HepG2 (cell line): ENCODE measurements around the gene CAVIN1. TPM values are rescaled to one million over a fixed set of nuclear protein-coding genes. Genes with fewer than 3 reads are reported as not detected.
A peak's percentile ranks its signal among the peaks of the same experiment; 100 is the strongest.

Experiments used
- CEBPG ChIP-seq: IDR thresholded peaks from 2 replicates; pipeline ENCODE4 v1.6.1; 2016
- GATAD2A ChIP-seq: IDR thresholded peaks from 2 replicates; pipeline ENCODE4 v1.6.1; 2016
- HNF4G ChIP-seq, 2 experiments: sonication (generic) in 1 of 2; formaldehyde crosslinking in 1 of 2; IDR thresholded peaks; 2 replicates each; pipeline versions ENCODE4 v1.4.0 to v1.6.1; 2011 to 2020; ENCODE audit warnings: borderline replicate concordance in 2 of 2, low read depth in 2 of 2, mild to moderate bottlenecking in 2 of 2, low read length in 1 of 2, missing genetic modification reagents in 1 of 2, moderate library complexity in 1 of 2
- KDM4B ChIP-seq: sonication (generic); formaldehyde crosslinking; IDR thresholded peaks from 2 replicates; pipeline ENCODE4 v1.4.0; 2020; ENCODE audit warnings: missing genetic modification reagents
- MAFK ChIP-seq, 2 experiments: IDR thresholded peaks in 1 of 2; conservative IDR thresholded peaks in 1 of 2; 2 replicates each; pipeline ENCODE4 v1.6.1; 2011; ENCODE audit warnings: improper control_type of control experiment in 2 of 2, low read length in 2 of 2
- NONO ChIP-seq, 2 experiments: fragments of 450-650 bp in 1 of 2; sonication (generic) in 1 of 2; formaldehyde crosslinking in 1 of 2; IDR thresholded peaks in 1 of 2; conservative IDR thresholded peaks in 1 of 2; 2 replicates each; pipeline versions ENCODE4 v1.6.1 to v1.8.0; 2017 to 2022; ENCODE audit warnings: mild to moderate bottlenecking in 1 of 2, missing genetic modification reagents in 1 of 2, moderate library complexity in 1 of 2
- RFX3 ChIP-seq: IDR thresholded peaks from 2 replicates; pipeline ENCODE4 v1.6.1; 2016; ENCODE audit warnings: missing biosample characterization, missing genetic modification reagents
- RXRB ChIP-seq: IDR thresholded peaks from 2 replicates; pipeline ENCODE4 v1.6.1; 2016; ENCODE audit warnings: borderline replicate concordance, missing genetic modification reagents, missing compliant biosample characterization
- SAP130 ChIP-seq: IDR thresholded peaks from 2 replicates; pipeline ENCODE4 v1.6.1; 2016; ENCODE audit warnings: low read depth
- SMAD3 ChIP-seq: sonication (generic); formaldehyde crosslinking; IDR thresholded peaks from 2 replicates; pipeline ENCODE4 v1.4.0; 2020; ENCODE audit warnings: missing genetic modification reagents
- ZKSCAN8 ChIP-seq: IDR thresholded peaks from 2 replicates; pipeline ENCODE4 v1.6.1; 2016; ENCODE audit warnings: borderline replicate concordance, missing genetic modification reagents, missing compliant biosample characterization
- ZNF264 ChIP-seq: sonication (generic); formaldehyde crosslinking; IDR thresholded peaks from 2 replicates; pipeline ENCODE4 v1.4.0; 2020; ENCODE audit warnings: missing genetic modification reagents
- ZNF644 ChIP-seq: IDR thresholded peaks from 2 replicates; pipeline ENCODE4 v1.6.1; 2016; ENCODE audit warnings: low read depth
- polyA plus RNA-seq, 8 experiments: library from polyadenylated mRNA; depleted of rRNA in 3 of 8; stranded (reverse) in 7 of 8; unstranded in 1 of 8; fragments of >200 nt; fragmentation: Illumina TruSeq in 4 of 8; extraction: Trizol in 4 of 8; gene quantifications; 2 replicates each; pipeline versions ENCODE4 v1.2.1 to v1.2.3, GENCODE V29; 2011 to 2016; ENCODE audit warnings: low read depth in 4 of 8, missing spikeins in 1 of 8, mixed read lengths in 1 of 8; ENCODE audit not compliant: insufficient read depth in 1 of 8
- total RNA-seq, 5 experiments: library from RNA; depleted of rRNA; stranded (reverse); fragments of >200 nt; fragmentation: Illumina TruSeq; extraction: Trizol; gene quantifications; 2 replicates each; pipeline ENCODE4 v1.2.3, GENCODE V29; 2016; ENCODE audit warnings: low read depth in 1 of 5
- TF ChIP-seq, protein P1 (sequence below): sonication (generic); formaldehyde crosslinking; IDR thresholded peaks from 2 replicates; pipeline ENCODE4 v1.4.0; 2020; ENCODE audit warnings: low read depth, mild to moderate bottlenecking, missing genetic modification reagents
- TF ChIP-seq, protein P2 (sequence below): IDR thresholded peaks from 2 replicates; pipeline ENCODE4 v1.6.1; 2016; ENCODE audit warnings: low read depth
- TF ChIP-seq, protein P3 (sequence below): IDR thresholded peaks from 2 replicates; pipeline ENCODE4 v1.6.1; 2012; ENCODE audit warnings: low read depth, low read length, improper control_type of control experiment
- TF ChIP-seq, protein P4 (sequence below): sonication (generic); formaldehyde crosslinking; IDR thresholded peaks from 2 replicates; pipeline ENCODE4 v1.9.0; 2021; ENCODE audit warnings: mild to moderate bottlenecking, missing genetic modification reagents
- TF ChIP-seq, protein P5 (sequence below): IDR thresholded peaks from 2 replicates; pipeline ENCODE4 v1.6.1; 2018; ENCODE audit warnings: missing genetic modification reagents

Gene CAVIN1
- total and polyA plus RNA-seq, 2 of the 13 experiments (the other 11 are each of a cell fraction or from before 2014, with no cell fraction given), result 15.9 to 25.5 TPM

DNA sequence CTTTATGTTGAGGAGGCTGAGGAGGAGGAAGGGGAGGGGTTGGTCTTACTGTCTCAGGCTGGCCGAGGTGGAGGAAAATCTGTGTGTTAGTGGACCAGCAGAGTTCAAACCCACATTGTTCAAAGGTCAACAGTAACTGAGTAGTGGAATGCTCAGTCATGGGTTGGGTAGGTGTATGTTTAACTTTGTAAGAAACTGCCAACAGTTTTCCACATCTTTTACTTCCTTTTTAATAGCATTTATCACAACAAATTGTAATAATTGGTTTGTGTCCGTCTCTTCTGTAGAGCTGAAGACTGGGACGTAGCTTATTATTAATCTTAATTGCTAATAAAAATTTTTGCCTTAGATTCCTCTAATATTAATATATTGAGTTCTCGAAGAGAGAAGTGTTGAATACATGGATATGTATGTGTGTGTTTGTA, 40.9 kb upstream of the CAVIN1 start (continued):
- TF ChIP-seq ZNF644, result peak; percentile 94
- no peak for TF ChIP-seq RFX3 (CRISPR knock-in tag)
- TF ChIP-seq, protein P1, sequence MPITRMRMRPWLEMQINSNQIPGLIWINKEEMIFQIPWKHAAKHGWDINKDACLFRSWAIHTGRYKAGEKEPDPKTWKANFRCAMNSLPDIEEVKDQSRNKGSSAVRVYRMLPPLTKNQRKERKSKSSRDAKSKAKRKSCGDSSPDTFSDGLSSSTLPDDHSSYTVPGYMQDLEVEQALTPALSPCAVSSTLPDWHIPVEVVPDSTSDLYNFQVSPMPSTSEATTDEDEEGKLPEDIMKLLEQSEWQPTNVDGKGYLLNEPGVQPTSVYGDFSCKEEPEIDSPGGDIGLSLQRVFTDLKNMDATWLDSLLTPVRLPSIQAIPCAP (CRISPR knock-in tag), result no peak
- peak; percentile 53; the same call in 1 of the 2 replicates for TF ChIP-seq RXRB (CRISPR knock-in tag)
- TF ChIP-seq, protein P2, sequence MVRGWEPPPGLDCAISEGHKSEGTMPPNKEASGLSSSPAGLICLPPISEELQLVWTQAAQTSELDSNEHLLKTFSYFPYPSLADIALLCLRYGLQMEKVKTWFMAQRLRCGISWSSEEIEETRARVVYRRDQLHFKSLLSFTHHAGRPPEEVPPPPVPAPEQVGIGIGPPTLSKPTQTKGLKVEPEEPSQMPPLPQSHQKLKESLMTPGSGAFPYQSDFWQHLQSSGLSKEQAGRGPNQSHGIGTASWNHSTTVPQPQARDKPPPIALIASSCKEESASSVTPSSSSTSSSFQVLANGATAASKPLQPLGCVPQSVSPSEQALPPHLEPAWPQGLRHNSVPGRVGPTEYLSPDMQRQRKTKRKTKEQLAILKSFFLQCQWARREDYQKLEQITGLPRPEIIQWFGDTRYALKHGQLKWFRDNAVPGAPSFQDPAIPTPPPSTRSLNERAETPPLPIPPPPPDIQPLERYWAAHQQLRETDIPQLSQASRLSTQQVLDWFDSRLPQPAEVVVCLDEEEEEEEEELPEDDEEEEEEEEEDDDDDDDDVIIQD, result peak; percentile 71
- 0 out of 4 replicates have a peak, but pooled peaks of 1 of the 2 experiments have one; percentile 13 for TF ChIP-seq MAFK (conservative IDR thresholded peaks at IDR 0.05 in 1 of 2, IDR thresholded peaks at IDR 0.05 in 1 of 2; ENCODE audit: low read length in 2 of 2)
- TF ChIP-seq CEBPG (CRISPR knock-in tag), result 0 out of 2 replicates have a peak, but pooled peaks have one; percentile 24
- TF ChIP-seq SMAD3 (CRISPR knock-in tag), result 0 out of 2 replicates have a peak, but pooled peaks have one; percentile 44
- peak; percentile 97 for TF ChIP-seq HNF4G (IDR thresholded peaks at IDR 0.05; ENCODE audit: borderline replicate concordance, low read depth, low read length)
- peak; percentile 78; the same call in 1 of the 2 replicates for TF ChIP-seq HNF4G (CRISPR knock-in tag; IDR thresholded peaks at IDR 0.05; ENCODE audit: borderline replicate concordance, low read depth)
- TF ChIP-seq, protein P3, sequence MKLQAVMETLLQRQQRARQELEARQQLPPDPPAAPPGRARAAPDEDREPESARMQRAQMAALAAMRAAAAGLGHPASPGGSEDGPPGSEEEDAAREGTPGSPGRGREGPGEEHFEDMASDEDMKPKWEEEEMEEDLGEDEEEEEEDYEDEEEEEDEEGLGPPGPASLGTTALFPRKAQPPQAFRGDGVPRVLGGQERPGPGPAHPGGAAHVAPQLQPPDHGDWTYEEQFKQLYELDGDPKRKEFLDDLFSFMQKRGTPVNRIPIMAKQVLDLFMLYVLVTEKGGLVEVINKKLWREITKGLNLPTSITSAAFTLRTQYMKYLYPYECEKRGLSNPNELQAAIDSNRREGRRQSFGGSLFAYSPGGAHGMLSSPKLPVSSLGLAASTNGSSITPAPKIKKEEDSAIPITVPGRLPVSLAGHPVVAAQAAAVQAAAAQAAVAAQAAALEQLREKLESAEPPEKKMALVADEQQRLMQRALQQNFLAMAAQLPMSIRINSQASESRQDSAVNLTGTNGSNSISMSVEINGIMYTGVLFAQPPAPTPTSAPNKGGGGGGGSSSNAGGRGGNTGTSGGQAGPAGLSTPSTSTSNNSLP, result 0 out of 2 replicates have a peak, but pooled peaks have one; percentile 18
- TF ChIP-seq NONO (IDR thresholded peaks at IDR 0.05), result no peak
- no peak for TF ChIP-seq NONO (CRISPR knock-in tag; conservative IDR thresholded peaks at IDR 0.05)
- TF ChIP-seq, protein P4, sequence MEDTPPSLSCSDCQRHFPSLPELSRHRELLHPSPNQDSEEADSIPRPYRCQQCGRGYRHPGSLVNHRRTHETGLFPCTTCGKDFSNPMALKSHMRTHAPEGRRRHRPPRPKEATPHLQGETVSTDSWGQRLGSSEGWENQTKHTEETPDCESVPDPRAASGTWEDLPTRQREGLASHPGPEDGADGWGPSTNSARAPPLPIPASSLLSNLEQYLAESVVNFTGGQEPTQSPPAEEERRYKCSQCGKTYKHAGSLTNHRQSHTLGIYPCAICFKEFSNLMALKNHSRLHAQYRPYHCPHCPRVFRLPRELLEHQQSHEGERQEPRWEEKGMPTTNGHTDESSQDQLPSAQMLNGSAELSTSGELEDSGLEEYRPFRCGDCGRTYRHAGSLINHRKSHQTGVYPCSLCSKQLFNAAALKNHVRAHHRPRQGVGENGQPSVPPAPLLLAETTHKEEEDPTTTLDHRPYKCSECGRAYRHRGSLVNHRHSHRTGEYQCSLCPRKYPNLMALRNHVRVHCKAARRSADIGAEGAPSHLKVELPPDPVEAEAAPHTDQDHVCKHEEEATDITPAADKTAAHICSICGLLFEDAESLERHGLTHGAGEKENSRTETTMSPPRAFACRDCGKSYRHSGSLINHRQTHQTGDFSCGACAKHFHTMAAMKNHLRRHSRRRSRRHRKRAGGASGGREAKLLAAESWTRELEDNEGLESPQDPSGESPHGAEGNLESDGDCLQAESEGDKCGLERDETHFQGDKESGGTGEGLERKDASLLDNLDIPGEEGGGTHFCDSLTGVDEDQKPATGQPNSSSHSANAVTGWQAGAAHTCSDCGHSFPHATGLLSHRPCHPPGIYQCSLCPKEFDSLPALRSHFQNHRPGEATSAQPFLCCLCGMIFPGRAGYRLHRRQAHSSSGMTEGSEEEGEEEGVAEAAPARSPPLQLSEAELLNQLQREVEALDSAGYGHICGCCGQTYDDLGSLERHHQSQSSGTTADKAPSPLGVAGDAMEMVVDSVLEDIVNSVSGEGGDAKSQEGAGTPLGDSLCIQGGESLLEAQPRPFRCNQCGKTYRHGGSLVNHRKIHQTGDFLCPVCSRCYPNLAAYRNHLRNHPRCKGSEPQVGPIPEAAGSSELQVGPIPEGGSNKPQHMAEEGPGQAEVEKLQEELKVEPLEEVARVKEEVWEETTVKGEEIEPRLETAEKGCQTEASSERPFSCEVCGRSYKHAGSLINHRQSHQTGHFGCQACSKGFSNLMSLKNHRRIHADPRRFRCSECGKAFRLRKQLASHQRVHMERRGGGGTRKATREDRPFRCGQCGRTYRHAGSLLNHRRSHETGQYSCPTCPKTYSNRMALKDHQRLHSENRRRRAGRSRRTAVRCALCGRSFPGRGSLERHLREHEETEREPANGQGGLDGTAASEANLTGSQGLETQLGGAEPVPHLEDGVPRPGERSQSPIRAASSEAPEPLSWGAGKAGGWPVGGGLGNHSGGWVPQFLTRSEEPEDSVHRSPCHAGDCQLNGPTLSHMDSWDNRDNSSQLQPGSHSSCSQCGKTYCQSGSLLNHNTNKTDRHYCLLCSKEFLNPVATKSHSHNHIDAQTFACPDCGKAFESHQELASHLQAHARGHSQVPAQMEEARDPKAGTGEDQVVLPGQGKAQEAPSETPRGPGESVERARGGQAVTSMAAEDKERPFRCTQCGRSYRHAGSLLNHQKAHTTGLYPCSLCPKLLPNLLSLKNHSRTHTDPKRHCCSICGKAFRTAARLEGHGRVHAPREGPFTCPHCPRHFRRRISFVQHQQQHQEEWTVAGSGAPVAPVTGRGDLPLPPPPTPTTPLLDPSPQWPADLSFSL (CRISPR knock-in tag), result no peak
- TF ChIP-seq SAP130 (CRISPR knock-in tag), result peak; percentile 82; the same call in 1 of the 2 replicates
- TF ChIP-seq, protein P5, sequence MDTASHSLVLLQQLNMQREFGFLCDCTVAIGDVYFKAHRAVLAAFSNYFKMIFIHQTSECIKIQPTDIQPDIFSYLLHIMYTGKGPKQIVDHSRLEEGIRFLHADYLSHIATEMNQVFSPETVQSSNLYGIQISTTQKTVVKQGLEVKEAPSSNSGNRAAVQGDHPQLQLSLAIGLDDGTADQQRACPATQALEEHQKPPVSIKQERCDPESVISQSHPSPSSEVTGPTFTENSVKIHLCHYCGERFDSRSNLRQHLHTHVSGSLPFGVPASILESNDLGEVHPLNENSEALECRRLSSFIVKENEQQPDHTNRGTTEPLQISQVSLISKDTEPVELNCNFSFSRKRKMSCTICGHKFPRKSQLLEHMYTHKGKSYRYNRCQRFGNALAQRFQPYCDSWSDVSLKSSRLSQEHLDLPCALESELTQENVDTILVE (CRISPR knock-in tag), result no peak
- TF ChIP-seq GATAD2A (CRISPR knock-in tag), result peak; percentile 90
- peak; percentile 96 for TF ChIP-seq ZNF264
- TF ChIP-seq ZKSCAN8 (CRISPR knock-in tag), result 0 out of 2 replicates have a peak, but pooled peaks have one; percentile 20
- TF ChIP-seq KDM4B, result no peak
